GM23338 (cell line): ENCODE measurements around the gene SNX9. TPM values are rescaled to one million over a fixed set of nuclear protein-coding genes. Genes with fewer than 3 reads are reported as not detected.

Experiments used
- ATAC-seq: fragments of 200-7000 bp; cut with Tn5 transposase; 3 replicates; pipeline ENCODE4 v1.9.1; 2020
- DNase-seq: peaks from one replicate; pipeline ENCODE4 v3.0.0-alpha.2; 2015; ENCODE audit warnings: low spot score
- H2AFZ ChIP-seq: fragments of 200-600 bp; sonication (generic); 2 replicates; pipeline ENCODE4 v1.8.0; 2016; ENCODE audit warnings: antibody characterized with exemption, mild to moderate bottlenecking, moderate library complexity
- H3F3A ChIP-seq: fragments of 200-600 bp; sonication (generic); replicated peaks from 2 replicates; pipeline ENCODE4 v1.8.0; 2017; ENCODE audit warnings: antibody characterized with exemption, mixed run types, low read depth
- H3K27ac ChIP-seq: fragments of 200-600 bp; sonication (generic); 2 replicates; pipeline ENCODE4 v1.6.1; 2016; ENCODE audit warnings: low read depth
- H3K27me3 ChIP-seq: fragments of 200-600 bp; sonication (generic); 2 replicates; pipeline ENCODE4 v1.8.0; 2016; ENCODE audit warnings: mild to moderate bottlenecking, mixed run types, moderate library complexity; ENCODE audit not compliant: insufficient read depth
- H3K36me3 ChIP-seq: fragments of 200-600 bp; sonication (generic); 2 replicates; pipeline ENCODE4 v1.8.0; 2016; ENCODE audit warnings: mild to moderate bottlenecking; ENCODE audit not compliant: insufficient read depth
- H3K4me1 ChIP-seq: fragments of 200-600 bp; sonication (generic); 2 replicates; pipeline ENCODE4 v1.8.0; 2016; ENCODE audit warnings: mild to moderate bottlenecking, moderate library complexity; ENCODE audit not compliant: insufficient read depth
- H3K4me2 ChIP-seq: fragments of 200-600 bp; sonication (generic); 2 replicates; pipeline ENCODE4 v1.7.1; 2017; ENCODE audit warnings: mixed run types
- H3K4me3 ChIP-seq: fragments of 200-600 bp; sonication (generic); 2 replicates; pipeline ENCODE4 v1.6.1; 2016; ENCODE audit warnings: mixed run types
- H3K79me2 ChIP-seq: fragments of 200-600 bp; sonication (generic); replicated peaks from 2 replicates; pipeline ENCODE4 v1.8.0; 2017; ENCODE audit warnings: mild to moderate bottlenecking; ENCODE audit not compliant: insufficient read depth
- H3K9me2 ChIP-seq: fragments of 200-600 bp; sonication (generic); 2 replicates; pipeline ENCODE4 v1.8.0; 2017; ENCODE audit not compliant: insufficient read depth
- H4K20me1 ChIP-seq: fragments of 200-600 bp; sonication (generic); replicated peaks from 2 replicates; pipeline ENCODE4 v1.8.0; 2017; ENCODE audit warnings: mild to moderate bottlenecking; ENCODE audit not compliant: insufficient read depth
- H3K27ac Mint-ChIP-seq: 2 replicates; pipeline ENCODE4 v1.8.0; 2020; ENCODE audit warnings: inconsistent platforms, mild to moderate bottlenecking, moderate library complexity, mixed read lengths
- H3K27me3 Mint-ChIP-seq: 3 replicates; pipeline ENCODE4 v1.8.0; 2022; ENCODE audit warnings: low read depth, mild to moderate bottlenecking, moderate library complexity, mixed read lengths, inconsistent platforms; ENCODE audit not compliant: insufficient read depth, poor library complexity
- H3K36me3 Mint-ChIP-seq: 3 replicates; pipeline ENCODE4 v1.8.0; 2021; ENCODE audit warnings: low read depth, mild to moderate bottlenecking, inconsistent platforms, moderate library complexity, mixed read lengths
- H3K4me1 Mint-ChIP-seq: 3 replicates; pipeline ENCODE4 v1.8.0; 2020; ENCODE audit warnings: mild to moderate bottlenecking, inconsistent platforms, mixed read lengths
- H3K4me3 Mint-ChIP-seq: 3 replicates; pipeline ENCODE4 v1.8.0; 2021; ENCODE audit warnings: moderate library complexity, mild to moderate bottlenecking, inconsistent platforms, mixed read lengths
- H3K9me3 Mint-ChIP-seq: 3 replicates; pipeline ENCODE4 v1.8.0; 2020; ENCODE audit warnings: moderate library complexity, mild to moderate bottlenecking, inconsistent platforms, mixed read lengths
- CREB1 ChIP-seq: fragments of 250-450 bp; sonication (Bioruptor Pico); IDR thresholded peaks from 2 replicates; pipeline ENCODE4 v1.5.0; 2020; ENCODE audit warnings: low read depth, mild to moderate bottlenecking, moderate library complexity
- CTCF ChIP-seq, 2 experiments: fragments of 200-600 bp in 1 of 2; sonication (generic) in 1 of 2; conservative IDR thresholded peaks; 2 replicates each; pipeline versions ENCODE4 v1.5.1 to v1.6.1; 2016 to 2017; ENCODE audit warnings: antibody characterized with exemption in 2 of 2, low read depth in 2 of 2, mild to moderate bottlenecking in 2 of 2, moderate library complexity in 1 of 2
- EZH2 ChIP-seq: fragments of 200-600 bp; sonication (generic); IDR thresholded peaks from one replicate; pipeline ENCODE4 v1.8.0; 2017; ENCODE audit warnings: antibody characterized with exemption, mild to moderate bottlenecking, low read depth; ENCODE audit not compliant: unreplicated experiment
- EZH2phosphoT487 ChIP-seq: fragments of 200-600 bp; sonication (generic); IDR thresholded peaks from one replicate; pipeline ENCODE4 v1.8.1; 2018; ENCODE audit warnings: antibody characterized with exemption; ENCODE audit not compliant: unreplicated experiment
- JUNB ChIP-seq: IDR thresholded peaks from one replicate; pipeline ENCODE4 v1.6.1; 2016; ENCODE audit warnings: antibody characterized with exemption; ENCODE audit not compliant: unreplicated experiment
- NANOG ChIP-seq: IDR thresholded peaks from 2 replicates; pipeline ENCODE4 v1.6.1; 2016; ENCODE audit warnings: antibody characterized with exemption, borderline replicate concordance
- POLR2AphosphoS5 ChIP-seq: IDR thresholded peaks from 2 replicates; pipeline ENCODE4 v1.6.1; 2016; ENCODE audit warnings: antibody characterized with exemption, low read depth
- STAT1 ChIP-seq: IDR thresholded peaks from one replicate; pipeline ENCODE4 v1.6.1; 2016; ENCODE audit warnings: antibody characterized with exemption; ENCODE audit not compliant: unreplicated experiment
- ZNF114 ChIP-seq: fragments of 250-450 bp; sonication (Bioruptor Pico); IDR thresholded peaks from 2 replicates; pipeline ENCODE4 v1.5.0; 2020; ENCODE audit warnings: mild to moderate bottlenecking, moderate library complexity
- ZNF331 ChIP-seq: fragments of 250-450 bp; sonication (Bioruptor Pico); IDR thresholded peaks from 2 replicates; pipeline ENCODE4 v1.5.0; 2020; ENCODE audit warnings: low read depth, mild to moderate bottlenecking, moderate library complexity
- ZNF462 ChIP-seq: fragments of 250-450 bp; sonication (Bioruptor Pico); IDR thresholded peaks from 2 replicates; pipeline ENCODE4 v1.5.0; 2020; ENCODE audit warnings: mild to moderate bottlenecking, moderate library complexity
- polyA plus RNA-seq: library from polyadenylated mRNA; unstranded; fragments of >200 nt; fragmentation: Nextera tagmentation; extraction: Ambion mirVana; gene quantifications from 2 replicates; pipeline ENCODE4 v1.2.1, GENCODE V29; 2016
- total RNA-seq: library from RNA; depleted of rRNA; stranded (reverse); fragments of >200 nt; shearing (Covaris generic); gene quantifications from 2 replicates; pipeline ENCODE4 v1.2.3, GENCODE V29; 2014
- TF ChIP-seq, protein P1 (sequence below): IDR thresholded peaks from one replicate; pipeline ENCODE4 v1.6.1; 2018; ENCODE audit warnings: antibody characterized with exemption; ENCODE audit not compliant: unreplicated experiment
- TF ChIP-seq, protein P2 (sequence below): IDR thresholded peaks from 2 replicates; pipeline ENCODE4 v1.6.1; 2016; ENCODE audit warnings: antibody characterized with exemption

SNX9 gene
- total and polyA plus RNA-seq, 2 experiments from 2014 or later, result 18.4 to 23.3 TPM

DNA sequence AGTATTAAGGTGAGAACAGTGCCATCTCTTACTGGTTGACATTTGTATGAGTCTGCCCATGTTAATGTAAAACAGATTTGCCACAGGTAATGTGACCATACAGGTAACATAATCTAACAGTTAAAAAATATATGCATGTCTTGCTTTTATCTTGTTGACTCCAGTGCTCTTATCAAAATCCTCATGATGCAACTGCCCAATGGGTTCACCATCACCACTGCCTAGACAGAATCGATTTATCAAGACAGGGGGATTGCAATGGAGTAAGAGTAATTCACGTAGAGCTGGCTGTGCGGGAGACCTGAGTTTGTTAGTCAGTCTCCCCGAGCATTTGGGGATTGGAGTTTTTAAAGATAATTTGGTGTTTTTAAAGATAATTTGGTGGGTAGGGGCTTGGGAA lies 19.2 kb downstream of the SNX9 start:
- Mint-ChIP-seq H3K36me3 (no peaks in the 10 kb centered on the region; the same call in 2 of the 3 replicates), H3K27me3 (peaks cover 2% of the 10 kb centered on the region), H3K4me3 (no peak overlapping the region), H3K9me3 (no peaks in the 10 kb centered on the region), H3K27ac (no peak overlapping the region), H3K4me1 (peaks cover 63% of the 10 kb centered on the region)
- no peaks in the 10 kb centered on the region for H3K36me3 ChIP-seq
- no peak overlapping the region for H3K4me2 ChIP-seq
- H3F3A ChIP-seq, result no peaks in the 10 kb centered on the region
- DNase-seq (no peak), ATAC-seq (no peak)
- H2AFZ ChIP-seq, result no peak overlapping the region
- no peak overlapping the region for H3K27ac ChIP-seq
- H4K20me1 ChIP-seq, result peaks cover 14% of the 10 kb centered on the region
- H3K27me3 ChIP-seq, result no peaks in the 10 kb centered on the region
- no peak for TF ChIP-seq NANOG
- no peak for TF ChIP-seq ZNF331
- no peak for TF ChIP-seq ZNF114
- TF ChIP-seq EZH2, result no peak
- TF ChIP-seq CTCF (conservative IDR thresholded peaks at IDR 0.05; ENCODE audit: low read depth in 2 of 2), result no peak
- TF ChIP-seq, protein P1, sequence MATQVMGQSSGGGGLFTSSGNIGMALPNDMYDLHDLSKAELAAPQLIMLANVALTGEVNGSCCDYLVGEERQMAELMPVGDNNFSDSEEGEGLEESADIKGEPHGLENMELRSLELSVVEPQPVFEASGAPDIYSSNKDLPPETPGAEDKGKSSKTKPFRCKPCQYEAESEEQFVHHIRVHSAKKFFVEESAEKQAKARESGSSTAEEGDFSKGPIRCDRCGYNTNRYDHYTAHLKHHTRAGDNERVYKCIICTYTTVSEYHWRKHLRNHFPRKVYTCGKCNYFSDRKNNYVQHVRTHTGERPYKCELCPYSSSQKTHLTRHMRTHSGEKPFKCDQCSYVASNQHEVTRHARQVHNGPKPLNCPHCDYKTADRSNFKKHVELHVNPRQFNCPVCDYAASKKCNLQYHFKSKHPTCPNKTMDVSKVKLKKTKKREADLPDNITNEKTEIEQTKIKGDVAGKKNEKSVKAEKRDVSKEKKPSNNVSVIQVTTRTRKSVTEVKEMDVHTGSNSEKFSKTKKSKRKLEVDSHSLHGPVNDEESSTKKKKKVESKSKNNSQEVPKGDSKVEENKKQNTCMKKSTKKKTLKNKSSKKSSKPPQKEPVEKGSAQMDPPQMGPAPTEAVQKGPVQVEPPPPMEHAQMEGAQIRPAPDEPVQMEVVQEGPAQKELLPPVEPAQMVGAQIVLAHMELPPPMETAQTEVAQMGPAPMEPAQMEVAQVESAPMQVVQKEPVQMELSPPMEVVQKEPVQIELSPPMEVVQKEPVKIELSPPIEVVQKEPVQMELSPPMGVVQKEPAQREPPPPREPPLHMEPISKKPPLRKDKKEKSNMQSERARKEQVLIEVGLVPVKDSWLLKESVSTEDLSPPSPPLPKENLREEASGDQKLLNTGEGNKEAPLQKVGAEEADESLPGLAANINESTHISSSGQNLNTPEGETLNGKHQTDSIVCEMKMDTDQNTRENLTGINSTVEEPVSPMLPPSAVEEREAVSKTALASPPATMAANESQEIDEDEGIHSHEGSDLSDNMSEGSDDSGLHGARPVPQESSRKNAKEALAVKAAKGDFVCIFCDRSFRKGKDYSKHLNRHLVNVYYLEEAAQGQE, result no peak
- no peak for TF ChIP-seq POLR2AphosphoS5
- no peak for TF ChIP-seq ZNF462 (CRISPR knock-in tag)
- no peak for TF ChIP-seq CREB1
- no peak for TF ChIP-seq JUNB
- TF ChIP-seq STAT1, result no peak
- TF ChIP-seq EZH2phosphoT487, result no peak
- TF ChIP-seq, protein P2, sequence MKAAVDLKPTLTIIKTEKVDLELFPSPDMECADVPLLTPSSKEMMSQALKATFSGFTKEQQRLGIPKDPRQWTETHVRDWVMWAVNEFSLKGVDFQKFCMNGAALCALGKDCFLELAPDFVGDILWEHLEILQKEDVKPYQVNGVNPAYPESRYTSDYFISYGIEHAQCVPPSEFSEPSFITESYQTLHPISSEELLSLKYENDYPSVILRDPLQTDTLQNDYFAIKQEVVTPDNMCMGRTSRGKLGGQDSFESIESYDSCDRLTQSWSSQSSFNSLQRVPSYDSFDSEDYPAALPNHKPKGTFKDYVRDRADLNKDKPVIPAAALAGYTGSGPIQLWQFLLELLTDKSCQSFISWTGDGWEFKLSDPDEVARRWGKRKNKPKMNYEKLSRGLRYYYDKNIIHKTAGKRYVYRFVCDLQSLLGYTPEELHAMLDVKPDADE, result no peak
- no peaks in the 10 kb centered on the region for H3K9me2 ChIP-seq
- H3K79me2 ChIP-seq, result peaks cover 98% of the 10 kb centered on the region
- no peak overlapping the region for H3K4me3 ChIP-seq
- peaks cover 50% of the 10 kb centered on the region for H3K4me1 ChIP-seq
